CD14-positive monocyte (primary cell): Measurements from ENCODE around the gene TUT7. TPM values are rescaled to one million over a fixed set of nuclear protein-coding genes. Genes with fewer than 3 reads are reported as not detected.

Experiments
- DNase-seq, 3 donors: peaks; one replicate each; pipeline ENCODE4 v3.0.0-alpha.2; 2011 to 2022
- H2AFZ ChIP-seq: 2 replicates; pipeline ENCODE4 v1.6.0; 2012; ENCODE audit warnings: mild to moderate bottlenecking, low read depth, low read length, inconsistent platforms; ENCODE audit not compliant: insufficient read depth, poor library complexity, severe bottlenecking
- H3K27ac ChIP-seq, 2 donors: 1 replicate in 1 of 2; 2 replicates in 1 of 2; pipeline ENCODE4 v1.5.1; 2012 to 2013; ENCODE audit warnings: low read length in 2 of 2, control low read depth in 1 of 2, inconsistent platforms in 1 of 2, low read depth in 1 of 2, mild to moderate bottlenecking in 1 of 2
- H3K27me3 ChIP-seq, 2 donors: one replicate each; pipeline versions ENCODE4 v1.6.0 to v1.6.1; 2011 to 2013; ENCODE audit warnings: low read length in 2 of 2; ENCODE audit not compliant: control insufficient read depth in 2 of 2, insufficient read depth in 2 of 2
- H3K36me3 ChIP-seq, 2 donors: replicated peaks in 1 of 2; 1 replicate in 1 of 2; 2 replicates in 1 of 2; pipeline versions ENCODE4 v1.5.1 to v1.6.1; 2012 to 2013; ENCODE audit warnings: low read length in 2 of 2, control low read depth in 1 of 2, inconsistent platforms in 1 of 2, mild to moderate bottlenecking in 1 of 2; ENCODE audit not compliant: insufficient read depth in 2 of 2, control insufficient read depth in 1 of 2
- H3K4me1 ChIP-seq, 2 donors: 1 replicate in 1 of 2; 2 replicates in 1 of 2; pipeline versions ENCODE4 v1.5.1 to v1.6.1; 2012 to 2013; ENCODE audit warnings: low read length in 2 of 2, control low read depth in 1 of 2, inconsistent platforms in 1 of 2, mild to moderate bottlenecking in 1 of 2, moderate library complexity in 1 of 2; ENCODE audit not compliant: insufficient read depth in 2 of 2, control insufficient read depth in 1 of 2
- H3K4me2 ChIP-seq: replicated peaks from 2 replicates; pipeline ENCODE3; 2012; ENCODE audit warnings: low read length, moderate library complexity, mild to moderate bottlenecking; ENCODE audit not compliant: poor library complexity, severe bottlenecking; ENCODE audit errors: extremely low read depth
- H3K4me3 ChIP-seq, 3 experiments: fragments of 200-600 bp in 1 of 3; sonication (generic) in 1 of 3; replicated peaks in 1 of 3; 1 replicate in 2 of 3; 2 replicates in 1 of 3; pipeline ENCODE4 v1.5.1; 2011 to 2013; ENCODE audit warnings: low read length in 3 of 3, mild to moderate bottlenecking in 3 of 3, control low read depth in 2 of 3, low read depth in 2 of 3, inconsistent platforms in 1 of 3, moderate library complexity in 1 of 3
- H3K79me2 ChIP-seq: 2 replicates; pipeline ENCODE4 v1.6.0; 2012; ENCODE audit warnings: mild to moderate bottlenecking, control low read depth, inconsistent platforms, low read length, moderate library complexity; ENCODE audit not compliant: insufficient read depth
- H3K9ac ChIP-seq: 2 replicates; pipeline ENCODE4 v1.6.0; 2017; ENCODE audit warnings: low read length, mild to moderate bottlenecking; ENCODE audit not compliant: insufficient read depth, poor library complexity, severe bottlenecking
- H3K9me3 ChIP-seq, 2 donors: replicated peaks in 1 of 2; 1 replicate in 1 of 2; 2 replicates in 1 of 2; pipeline versions ENCODE4 v1.5.1 to v1.6.1; 2012 to 2013; ENCODE audit warnings: low read length in 2 of 2, control low read depth in 1 of 2; ENCODE audit not compliant: control insufficient read depth in 1 of 2, insufficient read depth in 1 of 2
- H4K20me1 ChIP-seq: 2 replicates; pipeline ENCODE4 v1.6.0; 2012; ENCODE audit warnings: mild to moderate bottlenecking, low read length, control low read depth, moderate library complexity; ENCODE audit not compliant: insufficient read depth
- H3K27ac Mint-ChIP-seq, 7 donors: one replicate each; pipeline ENCODE4 v1.8.0; 2020; ENCODE audit warnings: mild to moderate bottlenecking in 7 of 7, mixed read lengths in 7 of 7, moderate library complexity in 6 of 7, inconsistent platforms in 2 of 7
- H3K27me3 Mint-ChIP-seq, 3 donors: one replicate each; pipeline ENCODE4 v1.8.0; 2021 to 2022; ENCODE audit warnings: low read depth in 3 of 3, mild to moderate bottlenecking in 3 of 3, mixed read lengths in 3 of 3, moderate library complexity in 3 of 3, inconsistent platforms in 1 of 3
- H3K36me3 Mint-ChIP-seq, 2 donors: one replicate each; pipeline ENCODE4 v1.8.0; 2020; ENCODE audit warnings: mixed read lengths in 2 of 2, inconsistent platforms in 1 of 2, mild to moderate bottlenecking in 1 of 2
- H3K4me1 Mint-ChIP-seq: one replicate; pipeline ENCODE4 v1.8.0; 2020; ENCODE audit warnings: mild to moderate bottlenecking, mixed read lengths
- H3K4me3 Mint-ChIP-seq, 2 donors: one replicate each; pipeline ENCODE4 v1.8.0; 2020; ENCODE audit warnings: mild to moderate bottlenecking in 2 of 2, mixed read lengths in 2 of 2, moderate library complexity in 1 of 2
- H3K9me3 Mint-ChIP-seq, 7 donors: one replicate each; pipeline ENCODE4 v1.8.0; 2020 to 2022; ENCODE audit warnings: mixed read lengths in 7 of 7, mild to moderate bottlenecking in 6 of 7, moderate library complexity in 6 of 7, inconsistent platforms in 2 of 7
- WGBS: methylation state at CpG from one replicate; pipeline ENCODE4 v1.1.5; 2013; ENCODE audit warnings: missing lambda C conversion rate; ENCODE audit not compliant: insufficient coverage; 5-methylcytosine and 5-hydroxymethylcytosine counted together
- intact Hi-C, 2 donors: fragments of 100-400 bp; cut with micrococcal nuclease; formaldehyde crosslinking; loops; one replicate each; pipeline versions ENCODE4 v1.15.0 to v1.15.1; 2023
- polyA plus RNA-seq, 3 donors: library from polyadenylated mRNA; depleted of rRNA in 1 of 3; unstranded in 2 of 3; stranded (reverse) in 1 of 3; fragments of 300-500 nt in 2 of 3; fragments of >200 nt in 1 of 3; fragmentation: Illumina TruSeq in 2 of 3; gene quantifications; 1 replicate in 2 of 3; 2 replicates in 1 of 3; pipeline ENCODE4 v1.2.3, GENCODE V29; 2012 to 2021
- TF ChIP-seq, protein P1 (sequence below): fragments of 200-600 bp; IDR thresholded peaks from one replicate; pipeline ENCODE4 v1.8.0; 2022; ENCODE audit warnings: antibody characterized with exemption, mild to moderate bottlenecking

The TUT7 gene
- polyA plus RNA-seq, 3 donors: 14.2 to 51.6 (median 27.9) TPM

DNA sequence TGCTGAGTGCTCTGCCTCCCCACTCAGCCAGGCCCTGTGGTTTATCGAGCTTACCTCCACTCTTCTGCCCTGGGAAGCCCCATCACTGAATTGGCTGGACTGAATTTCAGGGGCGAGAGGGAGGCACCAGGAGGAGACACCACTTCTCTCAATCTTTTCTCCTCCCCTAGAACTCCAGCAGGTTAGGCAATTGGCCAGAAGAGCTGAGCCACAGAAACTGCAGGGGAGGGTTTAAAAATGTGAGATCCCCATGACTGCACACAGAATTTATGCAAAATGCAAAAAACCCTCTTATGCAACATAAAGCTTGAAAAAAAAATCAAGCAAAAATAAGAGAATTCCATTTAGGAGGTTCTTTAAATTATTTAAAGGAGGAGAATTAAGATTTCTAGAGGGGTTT is 29.9 kb downstream of the TUT7 start:
- peak overlapping the region in 3 of 7 donors; percentile 69 to 87 (median 76) for H3K27ac Mint-ChIP-seq

DNA sequence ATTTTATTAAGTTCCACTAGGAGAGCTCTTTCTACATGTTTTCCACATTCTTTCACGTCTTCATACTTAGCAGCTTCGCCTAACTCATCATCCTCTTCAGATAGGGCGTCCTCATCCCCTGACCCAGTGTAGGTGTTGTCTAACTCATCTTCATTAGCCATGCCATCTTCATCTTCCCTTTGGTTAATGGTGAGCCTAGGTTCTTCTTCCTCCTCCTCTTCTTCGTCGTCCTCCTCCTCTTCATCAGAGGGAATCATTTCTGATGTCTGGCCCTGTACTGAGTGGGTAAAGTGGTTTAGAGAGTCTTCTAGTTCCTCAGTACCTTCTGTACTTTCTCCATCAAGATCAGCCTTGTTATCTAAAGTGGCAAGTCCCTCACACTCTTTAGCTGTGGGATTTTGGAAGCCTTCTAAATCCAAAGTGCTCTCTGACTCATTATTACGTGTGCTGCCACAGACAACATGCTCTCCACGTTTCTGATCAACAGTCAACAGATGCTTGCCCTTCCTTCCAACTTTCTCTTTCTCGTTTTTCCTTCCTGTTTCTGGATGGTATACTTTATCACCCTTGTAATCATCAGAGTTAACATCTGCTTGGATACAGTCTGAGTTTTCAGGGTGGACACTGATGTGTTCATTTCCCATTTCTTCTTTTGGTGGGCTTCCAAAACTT is 31.1 kb downstream of the TUT7 start:
- H4K20me1 ChIP-seq: peaks cover 97% of the 10 kb centered on the region
- H3K9ac ChIP-seq: no peak overlapping the region
- no peak overlapping the region for H3K4me3 Mint-ChIP-seq
- H3K9me3 ChIP-seq: no peaks in the 10 kb centered on the region
- no peak overlapping the region for H3K4me2 ChIP-seq
- H3K79me2 ChIP-seq: no peaks in the 10 kb centered on the region
- peak in 1 of 3 donors; percentile 9 for DNase-seq
- H3K4me3 ChIP-seq: no peak overlapping the region
- TF ChIP-seq, protein P1, sequence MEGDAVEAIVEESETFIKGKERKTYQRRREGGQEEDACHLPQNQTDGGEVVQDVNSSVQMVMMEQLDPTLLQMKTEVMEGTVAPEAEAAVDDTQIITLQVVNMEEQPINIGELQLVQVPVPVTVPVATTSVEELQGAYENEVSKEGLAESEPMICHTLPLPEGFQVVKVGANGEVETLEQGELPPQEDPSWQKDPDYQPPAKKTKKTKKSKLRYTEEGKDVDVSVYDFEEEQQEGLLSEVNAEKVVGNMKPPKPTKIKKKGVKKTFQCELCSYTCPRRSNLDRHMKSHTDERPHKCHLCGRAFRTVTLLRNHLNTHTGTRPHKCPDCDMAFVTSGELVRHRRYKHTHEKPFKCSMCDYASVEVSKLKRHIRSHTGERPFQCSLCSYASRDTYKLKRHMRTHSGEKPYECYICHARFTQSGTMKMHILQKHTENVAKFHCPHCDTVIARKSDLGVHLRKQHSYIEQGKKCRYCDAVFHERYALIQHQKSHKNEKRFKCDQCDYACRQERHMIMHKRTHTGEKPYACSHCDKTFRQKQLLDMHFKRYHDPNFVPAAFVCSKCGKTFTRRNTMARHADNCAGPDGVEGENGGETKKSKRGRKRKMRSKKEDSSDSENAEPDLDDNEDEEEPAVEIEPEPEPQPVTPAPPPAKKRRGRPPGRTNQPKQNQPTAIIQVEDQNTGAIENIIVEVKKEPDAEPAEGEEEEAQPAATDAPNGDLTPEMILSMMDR: no peak
- H3K4me1 ChIP-seq: no peaks in the 10 kb centered on the region
- no peaks in the 10 kb centered on the region for H3K27me3 Mint-ChIP-seq
- no peak overlapping the region for H2AFZ ChIP-seq
- WGBS: 0% methylated on average over 1 of the region's 8 CpGs
- peaks cover 100% of the 10 kb centered on the region in 2 donors for H3K36me3 ChIP-seq
- H3K27me3 ChIP-seq: no peaks in the 10 kb centered on the region
- H3K36me3 Mint-ChIP-seq: peaks cover 92 to 97% of the 10 kb centered on the region in 2 donors
- peak overlapping the region in 4 of 7 donors; percentile 31 to 78 (median 68) for H3K27ac Mint-ChIP-seq
- intact Hi-C loops: no loop called here
- peak overlapping the region in 1 of 2 donors; percentile 68 for H3K27ac ChIP-seq
- H3K9me3 Mint-ChIP-seq: no peaks in the 10 kb centered on the region
- peaks cover 2% of the 10 kb centered on the region for H3K4me1 Mint-ChIP-seq

More for the DNA sequence above, 29.9 kb downstream of the TUT7 start:
- H3K79me2 ChIP-seq: no peaks in the 10 kb centered on the region
- WGBS: 67% methylated on average over 1 of the region's 2 CpGs
- peak overlapping the region in 1 of 2 donors; percentile 68 for H3K27ac ChIP-seq
- TF ChIP-seq, protein P1: no peak
- intact Hi-C loops: no loop called here
- H3K9me3 ChIP-seq: no peaks in the 10 kb centered on the region
- H3K9ac ChIP-seq: no peak overlapping the region
- Mint-ChIP-seq H3K27me3 (no peaks in the 10 kb centered on the region), H3K4me3 (no peak overlapping the region), H3K4me1 (peaks cover 2% of the 10 kb centered on the region), H3K9me3 (no peaks in the 10 kb centered on the region), H3K36me3 (peaks cover 88 to 92% of the 10 kb centered on the region in 2 donors)
- no peaks in the 10 kb centered on the region for H3K4me1 ChIP-seq
- H3K4me3 ChIP-seq: no peak overlapping the region
- no peaks in the 10 kb centered on the region for H3K27me3 ChIP-seq
- H3K36me3 ChIP-seq: peaks cover 99 to 100% of the 10 kb centered on the region in 2 donors
- peaks cover 96% of the 10 kb centered on the region for H4K20me1 ChIP-seq
- H3K4me2 ChIP-seq: no peak overlapping the region
- no peak for DNase-seq
- no peak overlapping the region for H2AFZ ChIP-seq
